PFSK-1 (cell line): Measurements from ENCODE around the gene MST1R.

Experiments
- POLR2AphosphoS5 ChIP-seq: IDR thresholded peaks from 2 replicates; pipeline ENCODE4 v1.6.1; 2012; ENCODE audit warnings: low read depth, mild to moderate bottlenecking, control low read depth, low read length, moderate library complexity
- SIN3A ChIP-seq: IDR thresholded peaks from 2 replicates; pipeline ENCODE4 v1.6.1; 2012; ENCODE audit warnings: mild to moderate bottlenecking, low read length, moderate library complexity, borderline replicate concordance; ENCODE audit not compliant: insufficient read depth
- TAF1 ChIP-seq: IDR thresholded peaks from 2 replicates; pipeline ENCODE4 v1.6.1; 2012; ENCODE audit warnings: low read length, control low read depth, borderline replicate concordance; ENCODE audit not compliant: insufficient read depth
- TF ChIP-seq, protein P1 (sequence below), 2 experiments: IDR thresholded peaks; 2 replicates each; pipeline versions ENCODE4 v1.6.1 to v1.8.0; 2011 to 2012; ENCODE audit warnings: low read depth in 2 of 2, low read length in 2 of 2, control low read depth in 1 of 2, inconsistent platforms in 1 of 2, mild to moderate bottlenecking in 1 of 2, moderate library complexity in 1 of 2; ENCODE audit not compliant: insufficient read depth in 1 of 2

DNA sequence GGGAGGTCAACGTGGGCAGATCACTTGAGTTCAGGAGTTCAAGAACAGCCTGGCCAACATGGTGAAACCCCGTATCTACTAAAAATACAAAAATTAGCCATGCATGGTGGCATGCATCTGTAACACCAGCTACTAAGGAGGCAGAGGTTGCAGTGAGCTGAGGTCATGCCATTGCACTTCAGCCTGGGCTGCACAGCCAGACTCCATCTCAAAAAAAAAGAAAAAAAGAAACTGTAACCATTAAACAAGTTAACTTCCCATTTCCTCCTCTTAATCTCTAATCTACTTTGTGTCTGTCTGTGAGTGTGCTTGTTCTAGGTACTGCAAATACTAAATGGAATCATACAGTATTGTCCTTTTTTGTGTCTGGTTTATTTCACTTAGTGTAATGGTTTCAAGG is 39.0 kb upstream of the MST1R start:
- TF ChIP-seq POLR2AphosphoS5 (no peak), TAF1 (no peak), SIN3A (no peak)
- TF ChIP-seq, protein P1, sequence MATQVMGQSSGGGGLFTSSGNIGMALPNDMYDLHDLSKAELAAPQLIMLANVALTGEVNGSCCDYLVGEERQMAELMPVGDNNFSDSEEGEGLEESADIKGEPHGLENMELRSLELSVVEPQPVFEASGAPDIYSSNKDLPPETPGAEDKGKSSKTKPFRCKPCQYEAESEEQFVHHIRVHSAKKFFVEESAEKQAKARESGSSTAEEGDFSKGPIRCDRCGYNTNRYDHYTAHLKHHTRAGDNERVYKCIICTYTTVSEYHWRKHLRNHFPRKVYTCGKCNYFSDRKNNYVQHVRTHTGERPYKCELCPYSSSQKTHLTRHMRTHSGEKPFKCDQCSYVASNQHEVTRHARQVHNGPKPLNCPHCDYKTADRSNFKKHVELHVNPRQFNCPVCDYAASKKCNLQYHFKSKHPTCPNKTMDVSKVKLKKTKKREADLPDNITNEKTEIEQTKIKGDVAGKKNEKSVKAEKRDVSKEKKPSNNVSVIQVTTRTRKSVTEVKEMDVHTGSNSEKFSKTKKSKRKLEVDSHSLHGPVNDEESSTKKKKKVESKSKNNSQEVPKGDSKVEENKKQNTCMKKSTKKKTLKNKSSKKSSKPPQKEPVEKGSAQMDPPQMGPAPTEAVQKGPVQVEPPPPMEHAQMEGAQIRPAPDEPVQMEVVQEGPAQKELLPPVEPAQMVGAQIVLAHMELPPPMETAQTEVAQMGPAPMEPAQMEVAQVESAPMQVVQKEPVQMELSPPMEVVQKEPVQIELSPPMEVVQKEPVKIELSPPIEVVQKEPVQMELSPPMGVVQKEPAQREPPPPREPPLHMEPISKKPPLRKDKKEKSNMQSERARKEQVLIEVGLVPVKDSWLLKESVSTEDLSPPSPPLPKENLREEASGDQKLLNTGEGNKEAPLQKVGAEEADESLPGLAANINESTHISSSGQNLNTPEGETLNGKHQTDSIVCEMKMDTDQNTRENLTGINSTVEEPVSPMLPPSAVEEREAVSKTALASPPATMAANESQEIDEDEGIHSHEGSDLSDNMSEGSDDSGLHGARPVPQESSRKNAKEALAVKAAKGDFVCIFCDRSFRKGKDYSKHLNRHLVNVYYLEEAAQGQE (IDR thresholded peaks at IDR 0.05; ENCODE audit: insufficient read depth in 1 of 2, low read depth in 2 of 2, low read length in 2 of 2): no peak
